Activated naive CD4-positive, alpha-beta T cell treated with anti-CD3 and anti-CD28 coated beads, Interleukin-2, amount 50 U/mL, for 16 hours (primary cell): ENCODE results near the gene GRAP.
"Not testable (repeated sequence)": the region's sequence is repeated elsewhere in the genome, so short reads cannot be mapped to it uniquely, and the experiment has no call there.

Experiments
- DNase-seq: peaks from one replicate; pipeline ENCODE4 v3.0.0-alpha.2; 2020

GRAP gene

GRCh38 chr17:19046782-19047375, at the start of gene GRAP:
Gene GRAP, minus strand, starts transcription at chr17:19046957. Its CDS starts 31 bp downstream, at chr17:19046926.
- not testable (repeated sequence) for DNase-seq

- not testable (repeated sequence) for DNase-seq
Observed at GRCh38 chr17:19093684-19094438, 47.1 kb upstream of the GRAP start.

- not testable (repeated sequence) for DNase-seq
Observed at GRCh38 chr17:19092737-19093683, 46.3 kb upstream of the GRAP start.

GRCh38 chr17:19090058-19090772, 43.5 kb upstream of the GRAP start:
- DNase-seq, result not testable (repeated sequence)

- not testable (repeated sequence) for DNase-seq
Observed at GRCh38 chr17:19088804-19089685, 42.3 kb upstream of the GRAP start.

- not testable (repeated sequence) for DNase-seq
Observed at GRCh38 chr17:19077386-19077785, 30.6 kb upstream of the GRAP start.

- peak; percentile 18 for DNase-seq
Observed at GRCh38 chr17:19076398-19077192, 29.8 kb upstream of the GRAP start.

- DNase-seq, result not testable (repeated sequence)
Observed at GRCh38 chr17:19070318-19071168, 23.8 kb upstream of the GRAP start.

- DNase-seq, result not testable (repeated sequence)
Observed at GRCh38 chr17:19064378-19064777, 17.6 kb upstream of the GRAP start.

- peak; percentile 93 for DNase-seq
Observed at GRCh38 chr17:19063326-19063956, 16.7 kb upstream of the GRAP start.

- not testable (repeated sequence) for DNase-seq
Observed at GRCh38 chr17:19062718-19063325, 16.1 kb upstream of the GRAP start.

- not testable (repeated sequence) for DNase-seq
Observed at GRCh38 chr17:19062009-19062717, 15.4 kb upstream of the GRAP start.

- not testable (repeated sequence) for DNase-seq
Observed at GRCh38 chr17:19055447-19055846, 8.7 kb upstream of the GRAP start.

- DNase-seq, result not testable (repeated sequence)
Observed at GRCh38 chr17:19048826-19049225, 2.1 kb upstream of the GRAP start.

- DNase-seq, result not testable (repeated sequence)
Observed at GRCh38 chr17:19047510-19047909, 753 bp upstream of the GRAP start.

- not testable (repeated sequence) for DNase-seq
Observed at GRCh38 chr17:19044643-19045042, 2.1 kb downstream of the GRAP start.

GRCh38 chr17:19043032-19043431, 3.7 kb downstream of the GRAP start:
- DNase-seq, result not testable (repeated sequence)

GRCh38 chr17:19042369-19042768, 4.4 kb downstream of the GRAP start:
- not testable (repeated sequence) for DNase-seq
